NCI-H526 treated with DMSO at 0.1 percent for 48 hours (cell line): ENCODE measurements around the gene SH3BP4.
A peak's percentile ranks its signal among the peaks of the same experiment; 100 is the strongest.
"Not testable (repeated sequence)": the region's sequence is repeated elsewhere in the genome, so short reads cannot be mapped to it uniquely, and the experiment has no call there.

Source experiments
- DNase-seq: peaks from one replicate; lab custom pipeline; 2025; lab: John Stamatoyannopoulos, UW

The SH3BP4 gene

DNA sequence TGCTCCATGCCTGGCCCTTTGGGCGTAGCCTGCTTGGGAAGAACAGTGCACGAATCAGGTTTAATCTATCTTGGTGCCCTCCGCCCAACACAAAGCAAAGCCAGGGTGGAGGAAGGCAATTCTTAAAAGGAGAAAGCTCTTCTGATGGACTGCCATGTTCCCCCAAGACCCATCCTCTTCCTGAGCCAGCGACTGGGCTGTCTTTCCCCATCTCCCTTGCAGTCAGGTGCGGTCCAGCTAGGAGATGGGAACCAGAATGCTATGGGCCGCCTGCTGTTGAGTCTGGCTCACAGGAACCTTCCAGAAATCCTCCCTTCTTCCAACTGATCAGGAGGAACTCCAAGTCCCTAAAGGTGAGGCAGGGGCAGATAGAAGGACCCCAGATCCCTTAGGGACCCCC, 105.0 kb downstream of the SH3BP4 start:
- DNase-seq, result no peak

DNA sequence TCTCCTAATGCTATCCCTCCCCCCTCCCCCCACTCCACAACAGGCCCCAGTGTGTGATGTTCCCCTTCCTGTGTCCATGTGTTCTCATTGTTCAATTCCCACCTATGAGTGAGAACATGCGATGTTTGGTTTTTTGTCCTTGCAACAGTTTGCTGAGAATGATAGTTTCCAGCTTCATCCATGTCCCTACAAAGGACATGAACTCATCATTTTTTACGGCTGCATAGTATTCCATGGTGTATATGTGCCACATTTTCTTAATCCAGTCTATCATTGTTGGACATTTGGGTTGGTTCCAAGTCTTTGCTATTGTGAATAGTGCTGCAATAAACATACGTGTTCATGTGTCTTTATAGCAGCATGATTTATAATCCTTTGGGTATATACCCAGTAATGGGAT, 105.8 kb downstream of the SH3BP4 start:
- DNase-seq, result not testable (repeated sequence)

DNA sequence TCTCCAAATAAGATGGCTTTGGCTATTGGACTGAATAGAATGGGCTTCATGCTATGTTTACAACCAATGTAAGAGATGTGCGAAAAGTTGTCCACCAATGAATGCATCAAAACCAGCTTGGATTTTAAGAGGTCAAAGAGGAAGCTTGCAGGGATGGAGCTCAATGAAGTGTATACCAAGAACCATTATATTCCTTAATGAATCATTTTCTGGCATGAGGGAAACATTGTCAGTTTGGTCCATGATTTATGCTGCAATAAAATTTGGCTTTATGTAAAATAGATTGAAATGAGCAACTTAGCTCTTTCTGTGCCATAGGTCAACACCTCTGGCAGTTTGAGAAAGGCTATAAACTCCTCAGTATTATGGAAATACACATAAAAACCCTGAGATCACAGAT, 107.3 kb downstream of the SH3BP4 start:
- peak; percentile 18 for DNase-seq

DNA sequence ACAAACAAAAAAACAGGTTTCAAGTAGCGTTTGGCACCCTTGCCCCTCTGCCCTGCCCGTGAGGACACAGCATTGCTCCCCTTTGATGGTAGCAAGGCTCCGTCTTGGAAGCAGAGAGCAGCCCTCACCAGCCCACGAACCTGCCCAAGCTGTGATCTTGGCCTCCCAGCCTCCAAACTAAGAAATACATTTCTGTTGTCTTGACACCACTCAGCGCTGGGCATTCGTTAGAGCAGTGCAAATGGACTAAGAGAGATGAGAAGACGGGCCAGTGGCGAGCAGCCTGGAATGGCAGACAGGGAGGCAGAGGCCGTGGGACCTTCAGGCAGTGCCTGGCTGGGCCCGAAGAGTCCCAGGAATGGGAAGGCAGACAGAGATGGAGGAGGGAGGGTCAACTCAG, 109.8 kb downstream of the SH3BP4 start:
- no peak for DNase-seq

DNA sequence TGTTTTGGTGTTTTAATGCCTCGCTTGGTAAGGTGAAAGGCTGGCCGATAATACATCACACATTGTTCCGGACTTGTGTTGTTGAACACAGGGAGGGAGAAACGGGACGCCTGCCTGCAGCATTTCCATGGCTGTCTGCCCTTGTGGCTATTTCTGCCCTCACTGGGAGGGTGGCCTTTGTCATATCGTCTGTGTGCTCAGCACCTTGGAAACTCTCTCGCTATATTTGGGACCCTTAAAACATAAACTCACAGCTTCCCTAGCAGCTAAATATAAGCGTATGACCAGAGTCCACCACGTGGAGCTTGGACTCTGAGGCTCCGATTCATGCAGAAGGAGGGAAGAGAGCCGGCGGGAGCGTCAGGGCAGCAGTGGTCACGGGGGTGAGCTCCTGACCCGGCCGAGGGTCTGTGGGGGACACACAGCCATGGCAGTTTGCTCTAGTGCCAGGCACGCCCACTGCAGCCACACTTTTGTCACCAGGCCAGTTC, 111.7 kb downstream of the SH3BP4 start:
- DNase-seq, result no peak

DNA sequence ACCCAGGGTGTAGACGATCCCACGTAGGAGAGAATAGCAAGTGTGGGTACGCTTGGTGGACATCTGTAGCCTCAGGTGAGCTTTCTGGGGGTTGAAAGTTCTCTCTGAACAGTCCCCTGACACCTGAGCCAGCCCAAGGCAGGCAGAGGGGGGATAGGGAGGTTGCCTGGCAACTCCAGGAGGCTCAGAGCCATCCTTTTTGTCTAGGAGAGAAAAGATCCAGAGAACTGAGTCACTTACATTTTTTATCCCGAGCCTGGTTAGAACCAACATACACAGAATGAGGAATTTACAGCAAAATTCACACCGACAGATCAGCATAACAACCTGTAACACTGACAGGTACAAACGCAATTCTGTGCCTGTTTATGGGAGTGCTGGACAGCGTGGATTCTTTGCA, 113.2 kb downstream of the SH3BP4 start:
- DNase-seq, result no peak

DNA sequence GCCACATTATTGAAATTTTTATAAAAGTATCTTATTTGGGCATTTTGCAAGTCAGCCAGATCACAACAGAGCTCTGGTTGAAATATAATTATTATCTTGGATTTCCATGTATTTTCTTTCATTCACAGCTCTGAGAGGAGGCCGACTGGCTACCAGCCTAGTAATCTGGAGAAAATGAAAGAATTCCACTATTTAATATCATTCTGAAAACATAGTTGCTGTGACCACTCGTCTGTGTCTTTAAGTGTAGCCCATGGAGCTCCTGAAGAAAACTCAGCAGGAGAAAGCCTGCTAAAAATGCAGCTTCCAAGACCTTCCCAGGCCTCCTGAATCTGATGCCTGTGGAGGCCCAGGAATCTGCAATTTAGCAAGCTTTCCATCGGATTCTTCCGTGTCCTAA, 114.7 kb downstream of the SH3BP4 start:
- no peak for DNase-seq

DNA sequence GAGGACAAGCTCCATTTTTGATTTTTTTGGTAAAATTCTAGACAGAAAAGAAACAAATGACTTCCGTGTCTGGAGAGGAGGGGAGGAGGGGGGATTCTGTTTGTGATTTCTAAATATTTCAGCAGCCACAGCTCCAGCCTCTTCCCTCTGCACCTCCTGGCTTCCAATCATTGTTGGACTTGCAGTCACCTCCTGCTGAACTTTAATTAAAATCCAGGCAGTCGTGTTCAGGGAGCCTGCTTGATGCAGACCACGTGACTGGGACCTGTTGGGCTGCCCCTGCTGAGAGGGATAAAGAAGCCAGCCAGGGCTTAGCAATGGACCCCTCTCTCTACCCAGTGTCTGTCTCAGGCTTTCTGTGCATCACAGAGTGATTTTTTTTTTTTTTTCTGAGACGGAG, 115.1 kb downstream of the SH3BP4 start:
- no peak for DNase-seq

DNA sequence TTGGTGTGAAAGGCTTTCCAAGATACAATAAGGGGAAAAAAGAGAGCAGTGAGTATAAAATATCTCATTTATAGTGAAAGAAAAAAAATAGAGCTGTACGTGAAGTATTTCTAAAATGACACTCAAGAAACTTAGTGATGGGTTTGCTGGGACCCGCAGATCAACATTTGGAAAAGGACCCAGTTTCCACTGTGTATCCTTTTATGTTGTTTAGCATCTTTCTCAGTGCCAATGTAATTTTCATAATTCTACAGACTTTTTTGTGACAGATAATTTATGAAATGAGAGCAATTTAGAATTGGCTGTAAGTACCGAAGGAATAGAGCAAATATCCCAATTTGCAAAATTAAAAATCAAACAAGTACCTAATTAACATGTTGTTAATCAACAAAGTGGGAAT, 116.9 kb downstream of the SH3BP4 start:
- no peak for DNase-seq

DNA sequence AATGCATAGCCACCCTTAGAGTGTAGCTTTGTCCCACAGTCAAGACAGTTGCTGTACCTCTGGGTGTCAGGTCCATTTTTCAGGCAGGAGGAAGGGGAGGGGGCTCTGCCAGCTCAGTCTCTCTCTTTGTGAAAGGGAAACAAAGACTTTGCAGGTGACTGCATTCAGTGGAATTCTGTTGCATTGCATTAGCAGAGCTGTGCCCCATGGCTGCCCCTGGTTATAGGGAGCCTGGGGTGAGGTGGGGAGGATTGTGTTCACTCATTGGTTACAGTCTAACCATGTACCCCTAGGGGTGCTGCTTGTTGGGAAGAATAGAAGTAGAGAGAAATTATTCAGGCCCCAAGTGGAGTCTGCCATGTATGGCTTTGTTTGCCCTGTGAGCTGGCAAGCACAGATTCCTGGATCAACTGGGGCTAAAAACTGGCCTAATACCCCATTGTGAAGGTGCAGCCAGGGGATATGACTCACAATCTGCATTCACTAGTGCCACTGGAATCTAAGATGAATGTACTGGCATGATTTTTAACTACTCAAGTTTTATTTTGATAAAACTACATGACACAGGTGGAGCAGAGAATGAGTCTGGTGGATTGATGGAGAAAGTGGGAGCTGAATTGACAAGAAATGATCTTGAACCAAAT, 118.4 kb downstream of the SH3BP4 start:
- DNase-seq, result no peak

DNA sequence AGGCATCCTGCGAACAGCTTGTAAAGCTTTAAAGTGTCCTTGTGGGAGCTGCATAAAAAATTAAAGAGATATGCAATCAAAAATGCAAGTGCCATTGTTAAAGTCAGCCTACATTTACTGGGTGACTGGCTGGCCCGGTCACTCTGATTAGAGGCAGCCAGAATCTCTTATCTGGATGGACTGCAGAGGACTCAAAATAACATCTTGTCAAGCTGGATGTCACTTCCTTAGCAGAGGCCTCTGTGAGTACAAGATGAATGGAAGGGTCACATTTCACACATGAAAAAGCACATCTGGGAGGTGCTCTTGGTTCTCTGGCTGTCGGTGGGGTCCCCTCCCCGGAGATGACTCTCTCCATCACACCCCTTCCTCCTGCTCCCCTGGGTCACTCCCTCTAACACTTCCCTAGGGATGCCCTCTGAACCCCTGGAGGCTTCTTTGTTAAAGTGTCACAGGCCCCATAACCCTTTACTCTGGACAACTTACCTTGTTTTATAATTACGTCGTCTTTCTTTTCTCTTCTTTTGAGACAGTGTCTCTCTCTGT, 122.1 kb downstream of the SH3BP4 start:
- no peak for DNase-seq

DNA sequence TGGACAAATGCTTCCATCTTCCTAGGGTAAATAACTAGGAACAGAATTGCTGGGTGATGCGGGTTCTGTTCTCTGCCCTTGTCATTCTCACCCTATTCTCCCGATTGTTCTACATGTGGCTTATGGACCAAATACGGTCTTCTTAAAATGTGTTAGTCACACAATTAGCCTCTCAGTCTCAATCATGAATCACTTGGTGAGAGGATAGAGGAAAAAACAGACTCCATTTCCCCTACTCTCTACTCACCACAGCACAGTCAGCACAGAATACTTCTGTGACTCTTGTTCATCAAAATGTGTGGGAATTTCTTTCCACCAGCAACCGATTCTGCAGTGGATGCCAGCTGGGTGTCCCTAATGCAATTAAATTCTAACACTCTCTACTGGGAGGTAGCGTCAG, 125.2 kb downstream of the SH3BP4 start:
- DNase-seq, result no peak

DNA sequence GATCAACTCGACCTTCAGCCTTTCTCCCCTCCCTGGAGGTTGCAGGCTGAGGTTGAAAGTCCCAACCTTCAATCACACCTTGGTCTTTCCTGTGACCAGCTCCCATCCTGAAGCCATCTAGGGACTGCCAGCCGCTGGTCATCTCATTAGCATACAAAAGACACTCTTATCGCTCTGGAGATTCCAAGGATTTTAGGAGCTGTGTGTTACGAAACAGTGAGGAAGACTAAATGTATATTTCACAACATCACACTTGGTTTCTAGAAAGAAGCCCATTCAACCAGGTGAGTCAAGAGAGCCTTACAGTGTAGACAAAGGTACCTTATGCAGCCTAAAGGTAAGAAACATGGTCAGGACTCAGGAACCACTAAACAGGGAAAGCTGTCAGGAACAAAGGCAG, 126.4 kb downstream of the SH3BP4 start:
- DNase-seq, result no peak

DNA sequence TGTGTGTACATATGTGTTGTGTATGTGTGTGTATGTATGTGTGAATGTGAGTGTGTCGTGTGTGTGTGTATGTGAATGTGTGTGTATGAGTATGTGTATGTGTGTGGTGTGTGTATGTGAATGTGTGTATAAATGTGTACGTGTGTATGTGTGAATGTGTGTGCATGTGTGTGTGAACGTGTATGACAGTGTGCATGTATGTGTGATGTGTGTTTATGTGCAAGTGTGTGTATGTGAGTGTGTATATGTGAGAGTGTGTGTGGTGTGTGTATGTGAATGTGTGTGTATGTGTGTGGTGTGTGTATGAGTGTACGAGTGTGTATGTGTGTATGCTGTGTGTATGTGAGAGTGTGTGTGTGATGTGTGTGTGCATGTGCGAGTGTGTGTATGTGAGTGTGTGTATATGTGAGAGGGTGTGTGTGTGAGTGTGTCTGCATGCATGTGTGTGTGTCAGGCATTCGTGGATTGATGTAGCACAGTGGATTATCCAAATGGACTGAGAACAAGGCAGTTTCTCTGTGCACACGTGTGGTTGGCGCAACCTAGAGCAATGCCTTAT, 127.2 kb downstream of the SH3BP4 start:
- DNase-seq, result no peak

DNA sequence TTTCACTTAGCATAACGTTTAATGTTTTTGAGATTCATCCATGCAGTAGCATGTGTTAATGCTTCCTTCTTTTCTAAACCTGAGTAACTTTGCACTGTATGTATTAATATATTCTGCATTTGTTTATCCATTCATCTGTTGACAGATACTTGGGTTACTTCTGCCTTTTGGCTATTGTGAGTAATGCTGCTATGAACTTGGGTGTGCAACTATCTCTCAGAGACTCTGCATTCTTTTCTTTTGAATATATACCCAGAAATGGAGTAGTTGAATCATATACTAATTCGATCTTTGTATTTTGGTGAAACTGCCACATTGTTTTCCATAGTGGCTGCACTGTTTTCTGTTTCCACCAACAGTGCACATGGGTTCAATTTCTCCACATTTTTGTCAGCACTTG, 128.3 kb downstream of the SH3BP4 start:
- no peak for DNase-seq

DNA sequence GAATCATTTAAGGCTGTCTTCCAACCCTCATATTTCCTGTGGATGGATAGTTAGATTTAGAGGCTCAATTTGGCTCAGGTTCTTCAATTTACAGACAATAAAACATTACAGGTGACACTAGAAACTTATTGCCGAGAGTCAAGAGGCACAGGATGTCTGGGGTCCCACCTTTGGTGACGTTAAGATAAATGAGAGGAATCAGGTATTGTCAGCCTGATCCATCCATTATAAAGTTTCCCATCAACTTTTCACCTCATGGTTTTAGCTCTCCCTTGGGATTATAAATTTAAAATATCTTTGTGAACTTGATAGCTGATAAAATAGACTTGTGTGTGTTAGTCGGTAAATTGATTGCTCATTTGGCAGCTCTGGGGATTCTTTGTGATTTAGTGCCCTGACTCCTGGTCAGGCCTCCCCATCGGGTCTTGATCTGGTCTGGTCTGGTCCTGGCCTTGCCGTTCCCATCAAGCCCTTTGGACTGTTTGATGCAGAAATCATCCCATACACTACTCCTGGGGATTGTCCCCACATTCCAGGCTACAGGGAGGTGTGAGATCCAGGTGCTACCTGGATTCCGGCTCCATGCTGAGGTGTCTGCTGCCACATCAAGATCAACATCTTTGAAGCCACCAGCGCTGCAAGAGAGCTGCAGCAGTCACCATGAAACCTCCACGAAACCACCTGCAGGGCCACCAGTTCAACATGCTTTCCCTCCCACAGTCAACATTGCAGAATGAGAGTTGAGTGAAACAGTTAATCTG, 130.9 kb downstream of the SH3BP4 start:
- no peak for DNase-seq

DNA sequence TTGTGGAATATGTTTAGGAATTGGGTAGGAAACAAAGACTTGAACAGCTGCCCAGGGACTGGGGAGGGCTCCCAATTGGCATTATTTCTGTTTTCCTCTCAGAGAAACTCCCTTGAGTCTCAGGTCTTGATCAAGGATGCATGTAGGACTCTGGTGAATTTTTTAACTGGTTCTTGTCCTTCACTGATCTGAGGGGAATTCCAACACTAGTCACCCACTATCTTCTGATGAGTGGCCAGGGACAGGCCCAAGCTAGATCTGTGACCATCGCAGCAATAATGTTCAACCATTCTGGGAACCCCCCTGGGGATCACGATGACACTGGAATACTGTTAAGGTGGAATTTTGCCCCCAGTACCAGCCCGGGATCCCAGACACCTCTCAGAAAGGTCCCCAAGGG, 132.0 kb downstream of the SH3BP4 start:
- DNase-seq, result no peak

DNA sequence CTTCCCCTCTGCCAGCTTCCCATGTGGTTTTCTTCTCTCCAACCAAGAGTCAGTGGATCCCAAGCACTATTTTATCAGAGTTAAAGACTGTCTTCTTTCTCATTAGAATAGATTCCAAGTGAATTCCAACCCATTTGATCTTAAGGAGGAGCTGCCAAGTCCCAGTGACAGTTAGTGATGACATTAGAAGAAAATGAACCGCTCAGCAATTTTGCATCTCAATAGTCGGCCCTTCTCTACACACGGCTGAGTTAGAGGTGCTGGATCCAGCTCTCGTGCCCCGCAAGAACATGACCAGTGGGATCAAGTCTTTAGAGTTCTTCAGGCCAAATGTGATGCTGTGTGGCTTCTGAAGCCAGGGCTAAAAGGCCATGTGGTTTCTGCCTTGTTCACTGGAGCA, 132.6 kb downstream of the SH3BP4 start:
- no peak for DNase-seq

DNA sequence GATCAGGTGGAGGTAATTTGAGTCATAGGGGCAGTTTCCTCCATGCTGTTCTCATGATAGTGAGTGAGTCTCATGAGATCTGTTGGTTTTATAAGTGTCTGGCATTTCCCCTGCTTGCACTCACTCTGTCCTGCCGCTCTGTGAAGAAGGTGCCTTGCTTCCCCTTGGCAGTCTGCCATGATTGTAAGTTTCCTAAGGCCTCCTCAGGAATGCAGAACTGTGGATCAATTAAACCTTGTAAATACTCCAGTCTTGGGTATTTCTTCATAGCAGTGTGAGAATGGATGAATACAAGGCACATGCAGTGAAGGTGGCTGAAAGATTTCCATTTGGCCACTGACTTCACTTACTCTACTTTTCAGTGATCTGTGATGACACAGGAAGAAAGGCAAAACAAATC, 133.7 kb downstream of the SH3BP4 start:
- no peak for DNase-seq

DNA sequence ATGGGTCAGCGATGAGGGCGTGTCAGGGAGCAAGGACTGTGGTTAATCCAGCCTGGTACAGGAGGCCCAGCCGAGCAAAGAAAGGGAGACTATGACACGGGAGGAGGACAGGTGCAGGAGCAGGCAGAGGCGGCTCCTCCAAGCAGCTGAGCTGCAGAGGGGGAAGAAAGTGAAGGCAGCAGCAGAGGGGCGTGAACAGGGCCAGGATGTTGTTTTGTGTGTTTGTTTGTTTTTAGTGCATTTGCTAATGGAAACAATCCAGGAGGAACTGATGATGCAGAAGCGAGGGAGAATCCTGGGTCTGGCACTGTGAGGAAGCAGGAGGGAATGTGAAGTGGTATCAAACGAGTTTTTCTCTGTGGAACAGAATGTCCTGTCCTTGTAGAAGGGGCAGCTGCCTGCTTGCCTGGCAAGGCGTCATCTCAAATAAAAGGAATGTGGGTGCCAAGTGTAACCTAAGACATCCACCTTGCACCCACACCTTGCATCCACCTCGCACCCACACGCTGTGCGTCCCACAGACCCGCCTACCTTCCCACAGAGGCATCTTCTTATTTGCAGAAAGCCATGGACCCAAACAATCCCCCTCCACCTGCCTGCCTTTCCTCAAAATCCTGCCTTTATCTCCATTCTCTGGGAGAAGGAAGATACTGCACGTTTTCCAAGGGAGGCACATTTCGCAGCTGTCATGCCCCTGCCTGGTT, 134.8 kb downstream of the SH3BP4 start:
- DNase-seq, result no peak

DNA sequence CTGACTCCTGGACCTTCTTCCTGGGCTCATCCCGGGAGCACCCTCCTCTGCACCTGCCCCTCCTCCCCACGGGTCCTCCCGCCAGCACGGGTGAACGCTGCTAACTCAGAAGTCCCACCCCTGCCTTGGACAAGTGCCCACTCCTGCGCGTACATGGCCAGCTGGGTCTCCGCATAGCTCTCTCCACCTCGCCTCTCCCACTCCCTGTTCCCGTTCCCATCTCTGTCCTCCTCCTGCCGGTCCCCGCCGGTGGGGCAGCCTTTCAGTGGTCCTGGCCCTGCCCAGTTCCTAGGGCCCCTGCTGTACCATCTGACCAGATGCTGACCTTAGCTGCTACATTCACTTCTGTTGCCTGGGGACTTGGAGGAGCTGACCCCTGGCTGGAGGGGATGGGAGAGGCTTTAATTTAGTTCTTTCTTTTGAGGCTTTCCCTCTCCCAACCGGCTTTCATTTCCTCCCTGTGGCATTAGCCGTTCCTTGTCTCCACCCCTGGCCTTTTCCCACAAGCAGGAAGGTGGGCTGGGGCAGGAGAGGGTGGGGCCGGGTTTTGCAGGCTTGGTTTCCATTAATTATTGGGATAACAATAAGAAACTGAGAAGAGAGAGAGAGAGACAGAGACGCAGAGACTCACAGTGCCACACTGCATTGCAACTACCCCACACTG, 136.1 kb downstream of the SH3BP4 start:
- DNase-seq, result no peak

DNA sequence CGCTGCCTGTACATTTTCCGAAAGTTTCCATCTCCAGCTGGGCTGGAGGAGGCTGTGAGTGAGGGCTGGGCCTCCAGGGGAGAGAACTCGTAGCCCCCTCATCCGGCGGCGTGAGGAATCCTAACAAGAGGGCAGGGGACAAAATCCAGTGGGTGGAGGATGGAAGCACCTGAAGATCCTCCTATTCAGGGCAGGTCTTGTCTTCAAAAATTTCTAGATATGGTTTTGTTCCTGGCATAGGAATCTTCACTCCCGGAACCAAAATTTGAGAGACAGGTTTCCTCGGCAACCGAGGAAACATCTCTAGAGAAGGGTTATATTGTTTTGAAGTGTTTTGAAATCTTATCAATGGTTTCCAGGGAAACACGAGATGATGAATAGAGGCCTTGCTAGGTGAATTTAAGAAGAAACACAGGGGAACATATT, 136.7 kb downstream of the SH3BP4 start:
- DNase-seq, result no peak
